HUES6 (cell line): ENCODE data around the gene CDIPT.
A peak's percentile ranks its signal among the peaks of the same experiment; 100 is the strongest.

ENCODE experiments used
- H3K27ac ChIP-seq: 2 replicates; pipeline ENCODE4 v1.7.0; 2013; ENCODE audit warnings: low read depth, mild to moderate bottlenecking, low read length, inconsistent platforms
- H3K27me3 ChIP-seq: 2 replicates; pipeline ENCODE4 v1.6.1; 2013; ENCODE audit warnings: low read length; ENCODE audit not compliant: control insufficient read depth, insufficient read depth
- H3K36me3 ChIP-seq: 2 replicates; pipeline ENCODE4 v1.6.1; 2013; ENCODE audit warnings: low read length; ENCODE audit not compliant: control insufficient read depth, insufficient read depth
- H3K4me1 ChIP-seq: 2 replicates; pipeline ENCODE4 v1.6.1; 2013; ENCODE audit warnings: low read length; ENCODE audit not compliant: control insufficient read depth, insufficient read depth
- H3K4me3 ChIP-seq: 2 replicates; pipeline ENCODE4 v1.5.1; 2013; ENCODE audit warnings: low read depth, low read length
- H3K9ac ChIP-seq: one replicate; pipeline ENCODE4 v1.6.1; 2013; ENCODE audit warnings: mild to moderate bottlenecking, low read length
- H3K9me3 ChIP-seq: 2 replicates; pipeline ENCODE4 v1.6.1; 2013; ENCODE audit warnings: low read depth, low read length; ENCODE audit not compliant: control insufficient read depth, insufficient read depth

Gene CDIPT

GRCh38 chr16:29904947-29905346, 41.9 kb upstream of the CDIPT start:
- Histone ChIP-seq H3K4me3 (no peak overlapping the region), H3K27me3 (no peaks in the 10 kb centered on the region), H3K9ac (no peak overlapping the region), H3K27ac (no peak overlapping the region), H3K9me3 (no peaks in the 10 kb centered on the region), H3K36me3 (peaks cover 19% of the 10 kb centered on the region), H3K4me1 (peaks cover 13% of the 10 kb centered on the region; the same call in 1 of the 2 replicates)

GRCh38 chr16:29903590-29903989, 40.6 kb upstream of the CDIPT start:
- Histone ChIP-seq H3K36me3 (peaks cover 19% of the 10 kb centered on the region), H3K27ac (no peak overlapping the region), H3K4me1 (peaks cover 13% of the 10 kb centered on the region; the same call in 1 of the 2 replicates), H3K9me3 (no peaks in the 10 kb centered on the region), H3K9ac (no peak overlapping the region), H3K4me3 (no peak overlapping the region), H3K27me3 (no peaks in the 10 kb centered on the region)

GRCh38 chr16:29901607-29901945, 38.5 kb upstream of the CDIPT start:
- Histone ChIP-seq H3K9ac (peak overlapping the region; percentile 66), H3K4me3 (peak overlapping the region; percentile 88), H3K36me3 (peaks cover 16% of the 10 kb centered on the region), H3K27me3 (no peaks in the 10 kb centered on the region), H3K4me1 (peaks cover 15% of the 10 kb centered on the region), H3K9me3 (no peaks in the 10 kb centered on the region), H3K27ac (no peak overlapping the region)

- no peak overlapping the region for H3K27ac ChIP-seq
Measured at GRCh38 chr16:29900888-29901606, 38.0 kb upstream of the CDIPT start.

GRCh38 chr16:29900102-29900887, 37.3 kb upstream of the CDIPT start, which contains the start of gene ASPHD1:
Gene ASPHD1 (plus strand): TSS chr16:29900488. CDS start chr16:29900972, 484 bp downstream.
- Histone ChIP-seq H3K27me3 (no peaks in the 10 kb centered on the region), H3K27ac (no peak within 1 kb of the TSS), H3K4me3 (peak within 1 kb of the TSS; percentile 88), H3K9me3 (no peaks in the 10 kb centered on the region), H3K36me3 (peaks cover 15% of the 10 kb centered on the region), H3K9ac (peak within 1 kb of the TSS; percentile 66), H3K4me1 (peaks cover 15% of the 10 kb centered on the region)

More at GRCh38 chr16:29900888-29901606, 38.0 kb upstream of the CDIPT start:
- peak overlapping the region; percentile 88 for H3K4me3 ChIP-seq
- H3K36me3 ChIP-seq, result peaks cover 14% of the 10 kb centered on the region
- peaks cover 15% of the 10 kb centered on the region for H3K4me1 ChIP-seq
- peak overlapping the region; percentile 66 for H3K9ac ChIP-seq
- no peaks in the 10 kb centered on the region for H3K9me3 ChIP-seq
- no peaks in the 10 kb centered on the region for H3K27me3 ChIP-seq

- H3K4me1 ChIP-seq, result peaks cover 15% of the 10 kb centered on the region
- no peaks in the 10 kb centered on the region for H3K27me3 ChIP-seq
- H3K27ac ChIP-seq, result no peak within 1 kb of the TSS
- H3K9me3 ChIP-seq, result no peaks in the 10 kb centered on the region
- H3K36me3 ChIP-seq, result peaks cover 11% of the 10 kb centered on the region; the same call in 1 of the 2 replicates
- H3K9ac ChIP-seq, result peak within 1 kb of the TSS; percentile 66
- peak within 1 kb of the TSS; percentile 88 for H3K4me3 ChIP-seq
Measured at GRCh38 chr16:29899516-29900101, 36.6 kb upstream of the CDIPT start, which contains the start of gene SEZ6L2. Gene SEZ6L2 (minus strand): TSS chr16:29899550. CDS start chr16:29899019, 531 bp downstream.

GRCh38 chr16:29898804-29899515, 35.9 kb upstream of the CDIPT start:
- Histone ChIP-seq H3K9ac (peak overlapping the region; percentile 59), H3K4me3 (peak overlapping the region; percentile 88), H3K36me3 (peaks cover 7% of the 10 kb centered on the region; the same call in 1 of the 2 replicates), H3K4me1 (peaks cover 15% of the 10 kb centered on the region), H3K27ac (no peak overlapping the region), H3K9me3 (no peaks in the 10 kb centered on the region), H3K27me3 (no peaks in the 10 kb centered on the region)

GRCh38 chr16:29898135-29898803, 35.2 kb upstream of the CDIPT start:
- peak overlapping the region; percentile 88 for H3K4me3 ChIP-seq
- peak overlapping the region; percentile 59 for H3K9ac ChIP-seq
- no peak overlapping the region for H3K27ac ChIP-seq
- H3K36me3 ChIP-seq, result peaks cover 5% of the 10 kb centered on the region; the same call in 1 of the 2 replicates
- H3K27me3 ChIP-seq, result no peaks in the 10 kb centered on the region
- H3K9me3 ChIP-seq, result no peaks in the 10 kb centered on the region
- H3K4me1 ChIP-seq, result peaks cover 15% of the 10 kb centered on the region

GRCh38 chr16:29897333-29897732, 34.3 kb upstream of the CDIPT start:
- no peak overlapping the region for H3K27ac ChIP-seq
- no peak overlapping the region for H3K4me3 ChIP-seq
- no peak overlapping the region for H3K9ac ChIP-seq
- peaks cover 15% of the 10 kb centered on the region for H3K4me1 ChIP-seq
- no peaks in the 10 kb centered on the region for H3K27me3 ChIP-seq
- H3K9me3 ChIP-seq, result no peaks in the 10 kb centered on the region
- H3K36me3 ChIP-seq, result peaks cover 10% of the 10 kb centered on the region; the same call in 1 of the 2 replicates

- H3K4me1 ChIP-seq, result peaks cover 13% of the 10 kb centered on the region
- peaks cover 11% of the 10 kb centered on the region; the same call in 1 of the 2 replicates for H3K36me3 ChIP-seq
- H3K4me3 ChIP-seq, result no peak overlapping the region
- H3K27me3 ChIP-seq, result no peaks in the 10 kb centered on the region
- no peak overlapping the region for H3K27ac ChIP-seq
- H3K9me3 ChIP-seq, result no peaks in the 10 kb centered on the region
- H3K9ac ChIP-seq, result no peak overlapping the region
Measured at GRCh38 chr16:29896841-29897240, 33.8 kb upstream of the CDIPT start.
